ENCODE measurements around the gene UBE2N.
"Not testable (repeated sequence)": the region's sequence is repeated elsewhere in the genome, so short reads cannot be mapped to it uniquely, and the experiment has no call there.

The UBE2N gene

GRCh38 chr12:93387780-93388179 lies 54.0 kb downstream of the UBE2N start:
- in situ Hi-C loops (cut with MboI; ENCODE audit: low sequenced_read_pairs), result no loop called here

GRCh38 chr12:93381976-93382437 lies 59.7 kb downstream of the UBE2N start:
- in situ Hi-C loops (cut with MboI; ENCODE audit: low sequenced_read_pairs), result not testable (repeated sequence)

GRCh38 chr12:93381161-93381975 lies 60.4 kb downstream of the UBE2N start:
- in situ Hi-C loops (cut with MboI; ENCODE audit: low sequenced_read_pairs), result no loop called here

- in situ Hi-C loops (cut with MboI; ENCODE audit: low sequenced_read_pairs), result no loop called here
Observed at GRCh38 chr12:93380480-93381121, 61.1 kb downstream of the UBE2N start.

GRCh38 chr12:93379981-93380361 lies 61.8 kb downstream of the UBE2N start:
- in situ Hi-C loops (cut with MboI; ENCODE audit: low sequenced_read_pairs), result no loop called here

- in situ Hi-C loops (cut with MboI; ENCODE audit: low sequenced_read_pairs), result no loop called here
Observed at GRCh38 chr12:93379326-93379980, 62.3 kb downstream of the UBE2N start.

- in situ Hi-C loops (cut with MboI; ENCODE audit: low sequenced_read_pairs), result no loop called here
Observed at GRCh38 chr12:93378998-93379325, 62.8 kb downstream of the UBE2N start.

GRCh38 chr12:93378196-93378997 lies 63.4 kb downstream of the UBE2N start:
- in situ Hi-C loops (cut with MboI; ENCODE audit: low sequenced_read_pairs), result not testable (repeated sequence)

- in situ Hi-C loops (cut with MboI; ENCODE audit: low sequenced_read_pairs), result no loop called here
Observed at GRCh38 chr12:93377252-93378195, 64.2 kb downstream of the UBE2N start, which contains the start of gene NUDT4. Gene NUDT4 (plus strand): TSS chr12:93377925. CDS start chr12:93378323, 398 bp downstream.

- in situ Hi-C loops (cut with MboI; ENCODE audit: low sequenced_read_pairs), result no loop called here
Observed at GRCh38 chr12:93376436-93377251, 65.1 kb downstream of the UBE2N start.

- in situ Hi-C loops (cut with MboI; ENCODE audit: low sequenced_read_pairs), result no loop called here
Observed at GRCh38 chr12:93375906-93376305, 65.8 kb downstream of the UBE2N start.

- in situ Hi-C loops (cut with MboI; ENCODE audit: low sequenced_read_pairs), result no loop called here
Observed at GRCh38 chr12:93373961-93374656, 67.6 kb downstream of the UBE2N start.

GRCh38 chr12:93370947-93371346 lies 70.8 kb downstream of the UBE2N start:
- in situ Hi-C loops (cut with MboI; ENCODE audit: low sequenced_read_pairs), result no loop called here

- in situ Hi-C loops (cut with MboI; ENCODE audit: low sequenced_read_pairs), result no loop called here
Observed at GRCh38 chr12:93369505-93369904, 72.2 kb downstream of the UBE2N start.

- in situ Hi-C loops (cut with MboI; ENCODE audit: low sequenced_read_pairs), result no loop called here
Observed at GRCh38 chr12:93368766-93369165, 73.0 kb downstream of the UBE2N start.

GRCh38 chr12:93366422-93366821 lies 75.3 kb downstream of the UBE2N start:
- in situ Hi-C loops (cut with MboI; ENCODE audit: low sequenced_read_pairs), result no loop called here

- in situ Hi-C loops (cut with MboI; ENCODE audit: low sequenced_read_pairs), result no loop called here
Observed at GRCh38 chr12:93365616-93366405, 75.9 kb downstream of the UBE2N start.

- in situ Hi-C loops (cut with MboI; ENCODE audit: low sequenced_read_pairs), result no loop called here
Observed at GRCh38 chr12:93363841-93364297, 77.9 kb downstream of the UBE2N start.
